K562 (cell line): Measurements from ENCODE around the gene OR5AU1. TPM values are rescaled to one million over a fixed set of nuclear protein-coding genes. Genes with fewer than 3 reads are reported as not detected.

Experiments
- ATAC-seq: fragments of 200-7000 bp; cut with Tn5 transposase; 3 replicates; pipeline ENCODE4 v1.9.1; 2020; ENCODE audit warnings: moderate library complexity
- BruUV-seq: library from RNA; stranded (reverse); fragments of 400-500 nt; replicated peaks from 2 replicates; lab custom pipeline; 2021; lab: Mats Ljungman, UMichigan
- CTCF ChIA-PET: fragments of 300-600 bp; formaldehyde crosslinking; extraction: SDS; loops from one replicate; lab custom pipeline; 2021; ENCODE audit warnings: low intra/inter-chr PET ratio; lab: Yijun Ruan, JAX
- POLR2A ChIA-PET: fragments of 300-600, 350-650 bp; sonication (Branson Sonifier 250); formaldehyde crosslinking; extraction: SDS; loops from one replicate; lab custom pipeline; 2021; ENCODE audit warnings: antibody characterized with exemption, inconsistent platforms; lab: Yijun Ruan, JAX
- DNase-seq, 4 experiments: peaks; one replicate each; pipeline versions ENCODE4 v3.0.0 to v3.0.0-alpha.2; 2011 to 2018; ENCODE audit warnings: low spot score in 3 of 4, mixed read lengths in 3 of 4; ENCODE audit errors: extremely low read depth in 1 of 4
- FAIRE-seq: peaks from 2 replicates; lab custom pipeline; 2011; peaks lifted over from hg19 to GRCh38; lab: Jason Lieb, UNC
- H2AFZ ChIP-seq: 2 replicates; pipeline ENCODE4 v1.6.0; 2011; ENCODE audit warnings: low read depth, low read length, control low read depth, inconsistent platforms
- H3K27ac ChIP-seq: fragments of 200-600 bp; 3 replicates; pipeline ENCODE4 v1.8.0; 2011; ENCODE audit warnings: low read depth, mild to moderate bottlenecking, control low read depth, inconsistent platforms, low read length, moderate library complexity, mixed read lengths; ENCODE audit errors: extremely low read depth
- H3K27me3 ChIP-seq, 2 experiments: fragments of 300-600 bp in 1 of 2; 2 replicates in 1 of 2; 3 replicates in 1 of 2; pipeline versions ENCODE4 v1.6.0 to v1.8.0; 2011; ENCODE audit warnings: inconsistent platforms in 2 of 2, low read length in 2 of 2, mild to moderate bottlenecking in 1 of 2, mixed read lengths in 1 of 2, moderate library complexity in 1 of 2; ENCODE audit not compliant: control insufficient read depth in 2 of 2, insufficient read depth in 2 of 2
- H3K36me3 ChIP-seq: fragments of 300-600 bp; 3 replicates; pipeline ENCODE4 v1.8.0; 2011; ENCODE audit warnings: mild to moderate bottlenecking, low read length, inconsistent platforms; ENCODE audit not compliant: control insufficient read depth, insufficient read depth
- H3K4me1 ChIP-seq, 2 experiments: fragments of 200-600 bp in 1 of 2; replicated peaks in 1 of 2; 2 replicates in 1 of 2; 3 replicates in 1 of 2; pipeline versions ENCODE4 v1.5.1 to v1.8.0; 2011; ENCODE audit warnings: inconsistent platforms in 2 of 2, low read length in 2 of 2, mild to moderate bottlenecking in 1 of 2, mixed read lengths in 1 of 2, moderate library complexity in 1 of 2; ENCODE audit not compliant: control insufficient read depth in 2 of 2, insufficient read depth in 2 of 2
- H3K4me2 ChIP-seq: 2 replicates; pipeline ENCODE4 v1.6.1; 2011; ENCODE audit warnings: low read length, control low read depth, inconsistent platforms, mixed read lengths; ENCODE audit not compliant: insufficient read depth
- H3K4me3 ChIP-seq: fragments of 200-600 bp; sonication (generic), shearing (Covaris generic); 2 replicates; pipeline ENCODE4 v1.5.1; 2016; ENCODE audit warnings: control low read depth, inconsistent platforms
- H3K79me2 ChIP-seq: fragments of 200-600 bp; 3 replicates; pipeline ENCODE4 v1.8.0; 2011; ENCODE audit warnings: low read length, inconsistent platforms; ENCODE audit not compliant: control insufficient read depth, insufficient read depth
- H3K9ac ChIP-seq, 2 experiments: 2 replicates each; pipeline versions ENCODE4 v1.6.0 to v1.6.1; 2011; ENCODE audit warnings: low read depth in 2 of 2, low read length in 2 of 2, control low read depth in 1 of 2, inconsistent platforms in 1 of 2, mild to moderate bottlenecking in 1 of 2, mixed read lengths in 1 of 2; ENCODE audit not compliant: insufficient read depth in 1 of 2
- H3K9me1 ChIP-seq: one replicate; pipeline ENCODE4 v1.6.0; 2011; ENCODE audit warnings: inconsistent platforms, mild to moderate bottlenecking, low read length, moderate library complexity; ENCODE audit not compliant: control insufficient read depth, insufficient read depth
- H3K9me3 ChIP-seq: replicated peaks from 2 replicates; pipeline ENCODE4 v1.5.1; 2011; ENCODE audit warnings: low read depth, low read length, inconsistent platforms; ENCODE audit not compliant: control insufficient read depth, insufficient read depth
- H4K20me1 ChIP-seq: replicated peaks from 2 replicates; pipeline ENCODE4 v1.6.1; 2011; ENCODE audit warnings: low read length, inconsistent platforms, mixed read lengths; ENCODE audit not compliant: control insufficient read depth, insufficient read depth
- ATF3 ChIP-seq, 2 experiments: fragments of 450-650 bp in 1 of 2; sonication (generic) in 1 of 2; formaldehyde crosslinking in 1 of 2; IDR thresholded peaks in 1 of 2; conservative IDR thresholded peaks in 1 of 2; 2 replicates each; pipeline versions ENCODE4 v1.6.1 to v1.8.1; 2016 to 2023; ENCODE audit warnings: mild to moderate bottlenecking in 2 of 2, moderate library complexity in 2 of 2, inconsistent platforms in 1 of 2, missing genetic modification reagents in 1 of 2
- CXXC5 ChIP-seq: fragments of 250-450 bp; sonication (Bioruptor Pico); IDR thresholded peaks from 2 replicates; pipeline ENCODE4 v1.8.0; 2022; ENCODE audit warnings: inconsistent platforms, mild to moderate bottlenecking, moderate library complexity
- ELF1 ChIP-seq: fragments of 200-800 bp; sonication (Bioruptor generic); IDR thresholded peaks from 2 replicates; pipeline ENCODE4 v1.6.1; 2016; ENCODE audit warnings: missing genetic modification characterization, missing compliant biosample characterization
- HIVEP1 ChIP-seq: fragments of 250-450 bp; sonication (Bioruptor Pico); IDR thresholded peaks from 2 replicates; pipeline ENCODE4 v1.4.0; 2020; ENCODE audit warnings: mild to moderate bottlenecking
- MAFF ChIP-seq: IDR thresholded peaks from 2 replicates; pipeline ENCODE4 v1.6.1; 2012; ENCODE audit warnings: low read length, improper control_type of control experiment
- POLR2G ChIP-seq: fragments of 200-400 bp; formaldehyde crosslinking; IDR thresholded peaks from 2 replicates; pipeline ENCODE4 v1.6.1; 2017; ENCODE audit warnings: low read depth, mild to moderate bottlenecking, antibody characterized with exemption, low read length, moderate library complexity
- SUPT5H ChIP-seq: fragments of 450-650 bp; IDR thresholded peaks from 2 replicates; pipeline ENCODE4 v1.6.1; 2016
- TAL1 ChIP-seq: fragments of 450-650 bp; IDR thresholded peaks from 2 replicates; pipeline ENCODE4 v1.6.1; 2016; ENCODE audit warnings: mild to moderate bottlenecking
- ZFX ChIP-seq: sonication (generic); formaldehyde crosslinking; IDR thresholded peaks from 2 replicates; pipeline ENCODE4 v1.8.0; 2022; ENCODE audit warnings: mild to moderate bottlenecking, missing genetic modification reagents, moderate library complexity
- ZNF217 ChIP-seq: sonication (generic); formaldehyde crosslinking; IDR thresholded peaks from 2 replicates; pipeline ENCODE4 v1.8.0; 2022; ENCODE audit warnings: mild to moderate bottlenecking, missing genetic modification reagents
- WGBS: fragments of 100-300 bp; shearing (Covaris generic); methylation state at CpG from one replicate; pipeline ENCODE4 v1.1.6; 2016; ENCODE audit warnings: low coverage, mixed read lengths; ENCODE audit not compliant: insufficient coverage; ENCODE audit errors: missing lambda C conversion rate; 5-methylcytosine and 5-hydroxymethylcytosine counted together
- in situ Hi-C: fragments of 300-500 bp; cut with MboI; formaldehyde crosslinking; loops from 4 replicates; pipeline ENCODE4 v1.15.0; 2018; ENCODE audit warnings: inconsistent platforms, mixed read lengths
- intact Hi-C: fragments of 100-400 bp; cut with micrococcal nuclease; formaldehyde crosslinking; loops from 2 replicates; pipeline ENCODE4 v1.14.2; 2022
- polyA plus RNA-seq, 8 experiments: library from polyadenylated mRNA; depleted of rRNA in 4 of 8; stranded (reverse) in 5 of 8; unstranded in 3 of 8; fragments of >200 nt; fragmentation: Nextera tagmentation in 2 of 8; fragmentation: Illumina TruSeq in 1 of 8; extraction: Ambion mirVana in 2 of 8; extraction: Trizol in 1 of 8; gene quantifications; 2 replicates each; pipeline versions ENCODE4 v1.2.1 to v1.2.3, GENCODE V29; 2011 to 2014; ENCODE audit warnings: inconsistent platforms in 1 of 8, missing spikeins in 1 of 8
- total RNA-seq, 7 experiments: library from RNA; depleted of rRNA in 6 of 7; stranded (reverse); fragments of >200 nt in 6 of 7; fragmentation: Illumina TruSeq in 2 of 7; extraction: Trizol in 2 of 7; gene quantifications; 2 replicates each; pipeline versions ENCODE4 v1.2.1 to v1.2.3, GENCODE V29; 2011 to 2021; ENCODE audit warnings: low replicate concordance in 1 of 7
- TF ChIP-seq, protein P1 (sequence below): fragments of 250-450 bp; sonication (Bioruptor Pico); IDR thresholded peaks from 2 replicates; pipeline ENCODE4 v1.8.0; 2022; ENCODE audit warnings: inconsistent platforms
- TF ChIP-seq, protein P2 (sequence below): sonication (generic); formaldehyde crosslinking; IDR thresholded peaks from 2 replicates; pipeline ENCODE4 v1.8.0; 2022; ENCODE audit warnings: mild to moderate bottlenecking, missing genetic modification reagents

Gene OR5AU1
- total and polyA plus RNA-seq, 9 of the 15 experiments (the other 6 are each of a cell fraction or from before 2014, with no cell fraction given) = not detected

DNA sequence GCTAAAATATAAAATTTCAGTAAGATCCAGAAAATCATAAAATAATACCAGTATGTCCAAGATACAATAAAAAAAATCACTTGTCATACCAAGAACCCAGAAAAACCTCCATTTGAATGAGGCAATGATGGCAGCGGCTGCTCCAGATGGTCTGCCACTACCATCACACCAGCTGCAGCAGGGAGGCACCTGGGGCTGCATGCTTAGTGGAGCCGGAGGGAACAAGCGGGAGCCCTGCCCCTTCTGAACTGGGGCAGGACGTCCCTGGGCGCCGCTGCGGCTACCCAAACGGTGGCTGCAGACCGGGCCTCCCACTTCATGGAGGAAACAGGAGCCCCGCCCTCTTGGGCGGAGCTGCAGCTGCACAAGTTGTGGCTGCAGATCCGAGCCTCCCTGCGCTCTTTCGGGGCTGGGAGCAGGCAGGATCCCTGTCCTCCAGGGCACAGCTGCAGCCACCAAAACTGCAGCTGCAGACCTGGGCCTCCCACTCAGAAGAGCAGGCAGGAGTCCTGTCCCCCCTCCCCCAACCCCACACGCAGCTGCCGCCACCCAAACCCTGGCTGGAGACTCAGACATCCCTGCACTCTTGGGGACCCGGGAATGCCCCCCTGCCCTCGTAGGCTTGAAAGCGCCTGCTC is 36.1 kb upstream of the OR5AU1 start:
- peak overlapping the region; percentile 91 for H2AFZ ChIP-seq
- intact Hi-C loops = no loop called here
- POLR2A ChIA-PET = interaction anchor here (0.6 to 3.3 kb wide), 2 partner anchors 11 to 121 kb away, joined by 3 to 20 read pairs; no protein-coding TSS in a partner anchor
- TF ChIP-seq SUPT5H (no peak), ELF1 (no peak), ZNF217 (CRISPR knock-in tag) (no peak), ATF3 (IDR thresholded peaks at IDR 0.05) (no peak), ATF3 (CRISPR knock-in tag; conservative IDR thresholded peaks at IDR 0.05) (no peak), POLR2G (0 out of 2 replicates have a peak, but pooled peaks have one; percentile 40), HIVEP1 (CRISPR knock-in tag) (no peak), ZFX (CRISPR knock-in tag) (no peak), CXXC5 (CRISPR knock-in tag) (peak; percentile 33; the same call in 1 of the 2 replicates), MAFF (no peak), TAL1 (no peak)
- TF ChIP-seq, protein P1, sequence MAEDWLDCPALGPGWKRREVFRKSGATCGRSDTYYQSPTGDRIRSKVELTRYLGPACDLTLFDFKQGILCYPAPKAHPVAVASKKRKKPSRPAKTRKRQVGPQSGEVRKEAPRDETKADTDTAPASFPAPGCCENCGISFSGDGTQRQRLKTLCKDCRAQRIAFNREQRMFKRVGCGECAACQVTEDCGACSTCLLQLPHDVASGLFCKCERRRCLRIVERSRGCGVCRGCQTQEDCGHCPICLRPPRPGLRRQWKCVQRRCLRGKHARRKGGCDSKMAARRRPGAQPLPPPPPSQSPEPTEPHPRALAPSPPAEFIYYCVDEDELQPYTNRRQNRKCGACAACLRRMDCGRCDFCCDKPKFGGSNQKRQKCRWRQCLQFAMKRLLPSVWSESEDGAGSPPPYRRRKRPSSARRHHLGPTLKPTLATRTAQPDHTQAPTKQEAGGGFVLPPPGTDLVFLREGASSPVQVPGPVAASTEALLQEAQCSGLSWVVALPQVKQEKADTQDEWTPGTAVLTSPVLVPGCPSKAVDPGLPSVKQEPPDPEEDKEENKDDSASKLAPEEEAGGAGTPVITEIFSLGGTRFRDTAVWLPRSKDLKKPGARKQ (CRISPR knock-in tag) = no peak
- TF ChIP-seq, protein P2, sequence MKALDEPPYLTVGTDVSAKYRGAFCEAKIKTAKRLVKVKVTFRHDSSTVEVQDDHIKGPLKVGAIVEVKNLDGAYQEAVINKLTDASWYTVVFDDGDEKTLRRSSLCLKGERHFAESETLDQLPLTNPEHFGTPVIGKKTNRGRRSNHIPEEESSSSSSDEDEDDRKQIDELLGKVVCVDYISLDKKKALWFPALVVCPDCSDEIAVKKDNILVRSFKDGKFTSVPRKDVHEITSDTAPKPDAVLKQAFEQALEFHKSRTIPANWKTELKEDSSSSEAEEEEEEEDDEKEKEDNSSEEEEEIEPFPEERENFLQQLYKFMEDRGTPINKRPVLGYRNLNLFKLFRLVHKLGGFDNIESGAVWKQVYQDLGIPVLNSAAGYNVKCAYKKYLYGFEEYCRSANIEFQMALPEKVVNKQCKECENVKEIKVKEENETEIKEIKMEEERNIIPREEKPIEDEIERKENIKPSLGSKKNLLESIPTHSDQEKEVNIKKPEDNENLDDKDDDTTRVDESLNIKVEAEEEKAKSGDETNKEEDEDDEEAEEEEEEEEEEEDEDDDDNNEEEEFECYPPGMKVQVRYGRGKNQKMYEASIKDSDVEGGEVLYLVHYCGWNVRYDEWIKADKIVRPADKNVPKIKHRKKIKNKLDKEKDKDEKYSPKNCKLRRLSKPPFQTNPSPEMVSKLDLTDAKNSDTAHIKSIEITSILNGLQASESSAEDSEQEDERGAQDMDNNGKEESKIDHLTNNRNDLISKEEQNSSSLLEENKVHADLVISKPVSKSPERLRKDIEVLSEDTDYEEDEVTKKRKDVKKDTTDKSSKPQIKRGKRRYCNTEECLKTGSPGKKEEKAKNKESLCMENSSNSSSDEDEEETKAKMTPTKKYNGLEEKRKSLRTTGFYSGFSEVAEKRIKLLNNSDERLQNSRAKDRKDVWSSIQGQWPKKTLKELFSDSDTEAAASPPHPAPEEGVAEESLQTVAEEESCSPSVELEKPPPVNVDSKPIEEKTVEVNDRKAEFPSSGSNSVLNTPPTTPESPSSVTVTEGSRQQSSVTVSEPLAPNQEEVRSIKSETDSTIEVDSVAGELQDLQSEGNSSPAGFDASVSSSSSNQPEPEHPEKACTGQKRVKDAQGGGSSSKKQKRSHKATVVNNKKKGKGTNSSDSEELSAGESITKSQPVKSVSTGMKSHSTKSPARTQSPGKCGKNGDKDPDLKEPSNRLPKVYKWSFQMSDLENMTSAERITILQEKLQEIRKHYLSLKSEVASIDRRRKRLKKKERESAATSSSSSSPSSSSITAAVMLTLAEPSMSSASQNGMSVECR = no peak

More for the DNA sequence above, 36.1 kb upstream of the OR5AU1 start:
- in situ Hi-C loops = no loop called here
- no peak for FAIRE-seq
- Histone ChIP-seq H3K9ac (peak overlapping the region in 1 of 2 experiments; percentile 78; a peak in 2 of 4 replicates), H3K4me3 (peak overlapping the region; percentile 21), H3K27ac (no peak overlapping the region), H4K20me1 (no peaks in the 10 kb centered on the region), H3K36me3 (no peaks in the 10 kb centered on the region), H3K79me2 (no peaks in the 10 kb centered on the region), H3K9me3 (no peaks in the 10 kb centered on the region), H3K4me1 (peaks cover 4 to 14% of the 10 kb centered on the region in 2 experiments; a peak in 3 of 5 replicates), H3K4me2 (peak overlapping the region; percentile 68), H3K9me1 (no peaks in the 10 kb centered on the region), H3K27me3 (no peaks in the 10 kb centered on the region)
- no TSS peak for BruUV-seq
- peak; percentile 35 to 79 (median 48) for DNase-seq
- CTCF ChIA-PET = no interaction called here
- ATAC-seq = peak; percentile 99
- WGBS = 8% methylated on average over 10 of the region's 19 CpGs
